Testis (tissue), 3 donors: ENCODE measurements around the gene CEACAM7. TPM values are rescaled to one million over a fixed set of nuclear protein-coding genes. Genes with fewer than 3 reads are reported as not detected.

Experiments
- DNase-seq: peaks from one replicate; pipeline ENCODE4 v3.0.0-alpha.2; 2019
- H3K27ac ChIP-seq, 2 donors: fragments of 200-600 bp; sonication (generic); one replicate each; pipeline ENCODE4 v1.5.1; 2019
- H3K27me3 ChIP-seq: fragments of 200-600 bp; sonication (generic); one replicate; pipeline ENCODE4 v1.5.1; 2019
- H3K36me3 ChIP-seq: fragments of 200-600 bp; sonication (generic); one replicate; pipeline ENCODE4 v1.5.1; 2017; ENCODE audit warnings: low read depth; ENCODE audit errors: missing control alignments
- H3K4me1 ChIP-seq: fragments of 200-600 bp; sonication (generic); one replicate; pipeline ENCODE4 v1.5.1; 2019
- H3K4me3 ChIP-seq, 2 donors: fragments of 200-600 bp; sonication (generic); one replicate each; pipeline ENCODE4 v1.5.1; 2017 to 2019
- H3K9me3 ChIP-seq: fragments of 200-600 bp; sonication (generic); one replicate; pipeline ENCODE4 v1.5.1; 2017
- CTCF ChIP-seq, 3 experiments: fragments of 450-650 bp in 2 of 3; fragments of 200-600 bp in 1 of 3; sonication (generic) in 1 of 3; IDR thresholded peaks; one replicate each; pipeline ENCODE4 v1.5.1; 2016 to 2019; ENCODE audit warnings: antibody characterized with exemption in 3 of 3, mild to moderate bottlenecking in 2 of 3, moderate library complexity in 1 of 3
- POLR2A ChIP-seq: fragments of 450-650 bp; IDR thresholded peaks from one replicate; pipeline ENCODE4 v1.6.1; 2017; ENCODE audit warnings: antibody characterized with exemption, mild to moderate bottlenecking, moderate library complexity
- WGBS, 2 donors: methylation state at CpG; one replicate each; pipeline ENCODE4 v1.1.5; 2018; 5-methylcytosine and 5-hydroxymethylcytosine counted together
- intact Hi-C: fragments of 100-400 bp; cut with DNase I; formaldehyde crosslinking; loops from one replicate; pipeline ENCODE4 v1.15.1; 2023; ENCODE audit warnings: low total_unique reads
- polyA plus RNA-seq: library from polyadenylated mRNA; stranded (reverse); fragments of 350-450 nt; fragmentation: Illumina TruSeq; extraction: RNeasy Lipid Tissue Mini Kit (QIAGEN cat#74804); gene quantifications from one replicate; pipeline ENCODE4 v1.2.3, GENCODE V29; 2014; ENCODE audit warnings: low read depth, low replicate concordance; ENCODE audit not compliant: insufficient read depth
- total RNA-seq, 2 donors: library from RNA; depleted of rRNA; stranded (reverse); fragments of >200 nt; gene quantifications; one replicate each; pipeline ENCODE4 v1.2.3, GENCODE V29; 2016

Gene CEACAM7
- total and polyA plus RNA-seq, 3 donors from 2014 or later: 0.19 to 0.39 TPM; not detected in 1

- no peak for TF ChIP-seq POLR2A
- TF ChIP-seq CTCF (IDR thresholded peaks at IDR 0.05): no peak
- intact Hi-C loops: no loop called here
These were observed 7.0 kb upstream of the CEACAM7 start for GRCh38 chr19:41694831-41695635.

DNA sequence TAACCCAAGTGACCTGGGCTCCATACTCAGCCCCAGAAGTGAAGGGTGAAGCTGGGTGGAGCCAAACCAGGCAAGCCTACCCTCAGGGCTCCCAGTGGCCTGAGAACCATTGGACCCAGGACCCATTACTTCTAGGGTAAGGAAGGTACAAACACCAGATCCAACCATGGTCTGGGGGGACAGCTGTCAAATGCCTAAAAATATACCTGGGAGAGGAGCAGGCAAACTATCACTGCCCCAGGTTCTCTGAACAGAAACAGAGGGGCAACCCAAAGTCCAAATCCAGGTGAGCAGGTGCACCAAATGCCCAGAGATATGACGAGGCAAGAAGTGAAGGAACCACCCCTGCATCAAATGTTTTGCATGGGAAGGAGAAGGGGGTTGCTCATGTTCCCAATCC lies 6.1 kb upstream of the CEACAM7 start:
- intact Hi-C loops: no loop called here
- 45 to 50% methylated on average over 1 of the region's 1 CpG for WGBS, 2 donors
- TF ChIP-seq CTCF (IDR thresholded peaks at IDR 0.05) (no peak), POLR2A (no peak)
- no peaks in the 10 kb centered on the region for H3K9me3 ChIP-seq
- H3K27ac ChIP-seq: no peak overlapping the region
- no peak overlapping the region for H3K4me3 ChIP-seq
- no peaks in the 10 kb centered on the region for H3K4me1 ChIP-seq
- DNase-seq: no peak
- no peaks in the 10 kb centered on the region for H3K27me3 ChIP-seq
- H3K36me3 ChIP-seq: no peaks in the 10 kb centered on the region

More at GRCh38 chr19:41694831-41695635, 7.0 kb upstream of the CEACAM7 start:
- H3K27ac ChIP-seq: no peak overlapping the region
- no peaks in the 10 kb centered on the region for H3K27me3 ChIP-seq
- WGBS, 2 donors: 56 to 62% methylated on average over 7 to 8 of the region's 8 CpGs
- H3K9me3 ChIP-seq: no peaks in the 10 kb centered on the region
- no peak overlapping the region for H3K4me3 ChIP-seq
- no peak for DNase-seq
- no peaks in the 10 kb centered on the region for H3K4me1 ChIP-seq
- no peaks in the 10 kb centered on the region for H3K36me3 ChIP-seq

DNA sequence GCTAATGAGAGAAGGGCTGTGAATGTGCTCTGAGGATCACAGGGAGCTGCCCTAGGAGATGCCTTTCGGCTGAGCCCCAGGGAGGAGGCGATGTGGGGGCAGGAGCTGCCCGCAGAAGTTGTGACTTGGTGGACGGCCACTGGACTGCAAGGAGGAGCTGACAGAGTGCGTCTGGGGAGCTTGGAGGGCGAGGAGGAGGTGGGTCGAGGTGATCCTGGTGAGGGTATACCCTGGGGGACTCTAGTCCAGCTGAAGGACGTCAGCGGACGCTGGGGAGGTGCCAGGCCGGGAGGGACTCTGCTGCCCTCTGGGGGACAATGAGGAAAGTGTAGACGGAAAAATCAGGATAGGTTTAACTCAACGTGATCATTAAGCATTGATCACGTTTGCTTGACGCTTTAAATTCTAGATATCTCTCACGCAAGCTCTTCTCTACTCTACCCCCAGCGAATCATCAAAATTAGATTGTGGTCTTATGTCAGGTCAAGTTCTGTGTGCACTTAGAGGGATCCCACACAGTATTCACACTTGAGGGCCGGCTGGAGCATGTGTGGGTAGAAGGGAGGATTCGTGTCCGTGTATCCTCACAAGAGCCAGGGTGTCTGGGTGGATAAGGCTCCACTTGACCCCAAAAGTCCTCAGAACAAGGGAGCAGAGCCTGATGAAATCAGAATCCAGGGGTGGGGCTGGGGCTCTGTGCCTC lies 3.3 kb upstream of the CEACAM7 start:
- Histone ChIP-seq H3K4me3 (no peak overlapping the region), H3K27ac (no peak overlapping the region), H3K36me3 (no peaks in the 10 kb centered on the region), H3K4me1 (no peaks in the 10 kb centered on the region), H3K27me3 (no peaks in the 10 kb centered on the region), H3K9me3 (no peaks in the 10 kb centered on the region)
- intact Hi-C loops: no loop called here
- DNase-seq: no peak
- 41 to 46% methylated on average over 20 of the region's 20 CpGs for WGBS, 2 donors
- TF ChIP-seq POLR2A (no peak), CTCF (IDR thresholded peaks at IDR 0.05) (peak in 1 of 3 experiments; percentile 15)

DNA sequence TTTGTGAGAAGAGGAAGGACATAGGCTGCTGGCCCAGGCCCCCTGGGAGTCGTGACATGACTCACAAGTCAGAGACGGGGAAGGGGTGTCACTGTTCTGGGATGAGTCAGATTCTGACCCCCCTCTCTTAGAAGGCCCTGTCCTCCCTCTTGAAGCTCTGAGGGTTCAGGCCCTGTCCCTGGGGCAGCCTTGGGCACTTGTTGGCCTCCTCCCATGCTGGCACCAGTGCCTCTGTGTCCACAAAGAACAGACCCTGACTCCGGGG lies 2.7 kb upstream of the CEACAM7 start:
- Histone ChIP-seq H3K4me1 (no peaks in the 10 kb centered on the region), H3K27me3 (no peaks in the 10 kb centered on the region), H3K9me3 (no peaks in the 10 kb centered on the region), H3K36me3 (no peaks in the 10 kb centered on the region), H3K4me3 (no peak overlapping the region), H3K27ac (no peak overlapping the region)
- TF ChIP-seq CTCF (IDR thresholded peaks at IDR 0.05) (no peak), POLR2A (no peak)
- 83 to 84% methylated on average over 2 to 3 of the region's 3 CpGs for WGBS, 2 donors
- no peak for DNase-seq
- intact Hi-C loops: no loop called here
